Measurements from ENCODE around the gene PLCD4. TPM values are rescaled to one million over a fixed set of nuclear protein-coding genes. Genes with fewer than 3 reads are reported as not detected.

Gene PLCD4
- total RNA-seq, 2 experiments from 2014 or later, result 0.19 to 0.49 TPM

DNA sequence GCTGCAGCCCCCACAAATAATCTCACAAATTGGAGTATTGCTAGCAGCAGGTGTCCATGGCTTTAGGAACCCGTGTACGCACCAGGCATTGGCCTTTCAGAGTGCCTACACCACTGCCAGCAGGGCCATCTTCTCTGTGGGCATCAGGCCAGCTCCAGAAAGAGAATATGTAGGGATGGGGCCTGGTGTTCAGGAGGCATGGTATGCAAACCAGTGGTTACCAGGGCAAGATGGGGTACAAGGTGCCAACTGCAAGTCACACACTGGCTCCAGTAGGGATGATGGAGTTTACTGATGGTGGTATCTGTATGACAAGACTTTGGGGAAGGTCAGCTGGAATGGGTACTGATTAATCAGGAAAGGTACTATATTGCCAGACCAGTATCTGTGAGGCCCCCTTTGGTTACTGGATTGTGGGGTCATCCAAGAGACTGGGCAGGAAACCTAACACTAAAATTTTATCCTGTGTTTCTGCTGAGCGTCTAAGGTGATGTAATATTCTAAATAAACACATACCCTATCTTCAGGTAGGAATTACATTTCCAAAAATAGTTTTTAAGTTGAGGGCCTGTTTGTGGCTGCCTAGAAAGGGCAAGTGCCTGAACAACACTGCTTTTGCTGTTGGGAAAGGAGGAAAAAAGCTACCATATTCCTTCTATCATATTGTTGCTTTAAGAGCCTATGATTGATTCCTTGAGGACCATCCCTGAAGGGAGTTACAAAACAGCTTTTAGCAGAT, 30.0 kb upstream of the PLCD4 start:
- Mint-ChIP-seq H3K4me3 (no peak overlapping the region), H3K4me1 (ENCODE audit: low read depth) (peaks cover 45% of the 10 kb centered on the region), H3K27me3 (ENCODE audit: low read depth) (no peaks in the 10 kb centered on the region), H3K27ac (no peak overlapping the region), H3K36me3 (ENCODE audit: low read depth) (peaks cover 35% of the 10 kb centered on the region), H3K9me3 (no peaks in the 10 kb centered on the region)
- CTCF ChIA-PET, result interaction anchor here (0.6 to 1.2 kb wide), 2 partner anchors 20 to 64 kb away, joined by 4 read pairs; no protein-coding TSS in a partner anchor
- no peak for DNase-seq
- intact Hi-C loops (cut with micrococcal nuclease), result no loop called here

DNA sequence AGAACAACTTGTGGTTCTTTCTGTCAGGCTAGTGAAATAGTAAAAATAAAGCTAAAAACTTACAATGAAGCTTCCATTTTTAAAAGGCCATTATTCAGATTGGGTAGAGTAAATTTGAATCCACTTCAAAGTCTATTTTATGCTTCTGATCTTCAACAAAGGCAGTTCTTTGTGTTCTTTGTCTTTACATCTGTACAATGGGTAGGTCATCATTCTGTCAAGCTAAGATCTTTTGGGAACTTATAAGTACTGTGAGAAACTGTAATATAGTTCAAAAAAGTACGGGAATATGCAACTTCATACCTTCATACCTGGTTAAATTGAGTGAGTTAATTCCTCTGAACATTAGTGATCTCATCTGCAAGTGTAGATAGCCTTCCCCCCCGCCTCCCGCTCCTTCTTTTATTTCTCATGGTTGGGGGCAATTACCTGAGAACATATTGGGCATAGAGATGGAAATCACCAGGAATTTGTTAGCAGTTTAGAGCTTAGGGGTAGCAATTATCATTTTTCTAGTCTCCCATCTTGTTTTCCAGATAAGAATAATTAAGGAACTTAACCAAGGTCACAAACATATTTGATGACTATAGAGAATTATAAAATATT, 29.3 kb upstream of the PLCD4 start:
- Mint-ChIP-seq H3K9me3 (no peaks in the 10 kb centered on the region), H3K36me3 (ENCODE audit: low read depth) (peaks cover 39% of the 10 kb centered on the region), H3K27me3 (ENCODE audit: low read depth) (no peaks in the 10 kb centered on the region), H3K27ac (no peak overlapping the region), H3K4me1 (ENCODE audit: low read depth) (peaks cover 47% of the 10 kb centered on the region), H3K4me3 (no peak overlapping the region)
- intact Hi-C loops (cut with micrococcal nuclease), result no loop called here
- CTCF ChIA-PET, result interaction anchor here (0.6 to 1.2 kb wide), 2 partner anchors 20 to 63 kb away, joined by 4 read pairs; no protein-coding TSS in a partner anchor
- DNase-seq, result no peak

DNA sequence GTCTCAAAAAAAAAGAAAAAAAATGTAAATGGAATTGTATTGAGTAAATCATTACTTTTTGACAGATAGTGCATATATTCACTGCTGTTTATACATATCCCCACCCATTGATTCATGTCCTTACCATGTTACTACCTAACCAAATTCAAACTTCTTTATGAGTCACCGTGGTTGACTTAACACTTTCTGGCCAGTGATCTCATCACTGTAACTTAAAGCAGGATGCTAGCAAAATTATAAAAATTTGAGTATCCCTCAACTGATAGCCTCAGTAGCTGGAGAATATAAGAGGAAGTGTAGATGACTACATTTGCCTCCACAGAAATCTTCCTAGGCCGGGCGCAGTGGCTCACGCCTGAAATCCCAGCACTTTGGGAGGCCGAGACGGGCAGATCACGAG, 25.6 kb upstream of the PLCD4 start:
- Mint-ChIP-seq H3K4me3 (no peak overlapping the region), H3K27me3 (ENCODE audit: low read depth) (no peaks in the 10 kb centered on the region), H3K36me3 (ENCODE audit: low read depth) (peaks cover 46% of the 10 kb centered on the region), H3K4me1 (ENCODE audit: low read depth) (peaks cover 37% of the 10 kb centered on the region), H3K27ac (no peak overlapping the region), H3K9me3 (no peaks in the 10 kb centered on the region)
- CTCF ChIA-PET, result no interaction called here
- intact Hi-C loops (cut with micrococcal nuclease), result loop anchor here (1.0 to 2.0 kb wide), 2 partner anchors 14 to 77 kb away; partner anchors contain the start of genes BCS1L, CNOT9, USP37 and ZNF142
- DNase-seq, result peak; percentile 26

GRCh38 chr2:218583983-218584850, 23.5 kb upstream of the PLCD4 start:
- Mint-ChIP-seq H3K27me3 (ENCODE audit: low read depth) (no peaks in the 10 kb centered on the region), H3K9me3 (no peaks in the 10 kb centered on the region), H3K4me1 (ENCODE audit: low read depth) (peaks cover 23% of the 10 kb centered on the region), H3K4me3 (no peak overlapping the region), H3K36me3 (ENCODE audit: low read depth) (peaks cover 49% of the 10 kb centered on the region), H3K27ac (no peak overlapping the region)
- no peak for DNase-seq
- intact Hi-C loops (cut with micrococcal nuclease), result loop anchor here (2.0 kb wide), 1 partner anchor 75 kb away; the partner anchor contains the start of genes BCS1L and ZNF142
- CTCF ChIA-PET, result no interaction called here

- no peak for DNase-seq
- Mint-ChIP-seq H3K4me3 (no peak overlapping the region), H3K27me3 (ENCODE audit: low read depth) (no peaks in the 10 kb centered on the region), H3K36me3 (ENCODE audit: low read depth) (peaks cover 48% of the 10 kb centered on the region), H3K4me1 (ENCODE audit: low read depth) (peaks cover 21% of the 10 kb centered on the region), H3K9me3 (no peaks in the 10 kb centered on the region), H3K27ac (no peak overlapping the region)
- CTCF ChIA-PET, result no interaction called here
- intact Hi-C loops (cut with micrococcal nuclease), result no loop called here
These were observed 22.2 kb upstream of the PLCD4 start for GRCh38 chr2:218585541-218585940.

GRCh38 chr2:218605432-218605831, 2.3 kb upstream of the PLCD4 start:
- H3K27ac Mint-ChIP-seq, result no peak overlapping the region
- no peak overlapping the region for H3K4me3 Mint-ChIP-seq
- no peak for DNase-seq
- no peaks in the 10 kb centered on the region for H3K9me3 Mint-ChIP-seq
- H3K27me3 Mint-ChIP-seq (ENCODE audit: low read depth), result no peaks in the 10 kb centered on the region
- intact Hi-C loops (cut with micrococcal nuclease), result no loop called here
- H3K4me1 Mint-ChIP-seq (ENCODE audit: low read depth), result no peaks in the 10 kb centered on the region
- CTCF ChIA-PET, result no interaction called here
- no peaks in the 10 kb centered on the region for H3K36me3 Mint-ChIP-seq (ENCODE audit: low read depth)

DNA sequence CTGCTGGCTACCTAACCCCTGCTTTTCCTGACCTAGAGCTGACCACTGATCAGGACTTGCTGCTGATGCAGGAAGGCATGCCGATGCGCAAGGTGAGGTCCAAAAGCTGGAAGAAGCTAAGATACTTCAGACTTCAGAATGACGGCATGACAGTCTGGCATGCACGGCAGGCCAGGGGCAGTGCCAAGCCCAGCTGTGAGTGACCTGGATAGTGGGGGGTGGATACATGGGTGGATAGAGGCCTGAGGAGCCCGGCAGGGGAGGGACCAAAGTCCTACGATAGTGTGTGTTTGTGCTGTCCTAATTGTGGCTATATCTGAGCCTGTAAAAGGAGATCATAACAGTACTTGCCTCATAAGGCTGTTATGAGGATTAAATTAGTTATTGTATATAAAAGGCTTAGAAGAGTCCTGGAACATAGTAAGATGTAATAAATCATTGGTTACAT, 8.2 kb downstream of the PLCD4 start:
- no peaks in the 10 kb centered on the region for H3K9me3 Mint-ChIP-seq
- CTCF ChIA-PET, result interaction anchor here (1.5 to 1.7 kb wide), 2 partner anchors 12 to 43 kb away, joined by 3 to 4 read pairs; no protein-coding TSS in a partner anchor

DNA sequence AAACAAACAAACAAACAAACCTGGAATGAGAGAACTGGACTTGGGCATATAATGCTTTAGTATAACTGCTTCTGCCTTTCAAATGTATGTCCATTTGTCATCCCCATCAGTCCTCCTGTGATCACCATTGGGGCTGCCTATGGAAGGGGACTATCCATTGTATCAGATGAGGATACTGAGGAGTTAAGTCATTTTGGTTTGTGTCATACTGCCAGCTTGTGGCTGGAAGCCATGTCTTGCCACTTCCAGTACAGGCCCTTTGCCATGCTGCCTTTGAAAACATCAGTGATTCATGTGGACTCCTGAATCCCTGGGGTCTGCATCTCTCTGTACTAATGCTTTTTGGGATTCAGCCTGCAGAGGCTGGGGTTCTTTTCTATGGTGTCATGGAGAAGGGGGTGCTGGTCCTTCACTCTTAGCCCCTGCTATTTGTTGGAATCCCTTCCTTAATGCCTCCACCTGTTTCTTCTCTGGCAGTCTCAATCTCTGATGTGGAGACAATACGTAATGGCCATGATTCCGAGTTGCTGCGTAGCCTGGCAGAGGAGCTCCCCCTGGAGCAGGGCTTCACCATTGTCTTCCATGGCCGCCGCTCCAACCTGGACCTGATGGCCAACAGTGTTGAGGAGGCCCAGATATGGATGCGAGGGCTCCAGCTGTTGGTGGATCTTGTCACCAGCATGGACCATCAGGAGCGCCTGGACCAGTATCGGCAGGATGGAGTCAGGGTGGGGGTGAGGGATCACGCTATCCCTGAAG, 10.6 kb downstream of the PLCD4 start:
- no peaks in the 10 kb centered on the region for H3K27me3 Mint-ChIP-seq (ENCODE audit: low read depth)
- intact Hi-C loops (cut with micrococcal nuclease), result no loop called here
- H3K4me3 Mint-ChIP-seq, result no peak overlapping the region
- no peak overlapping the region for H3K27ac Mint-ChIP-seq
- H3K9me3 Mint-ChIP-seq, result no peaks in the 10 kb centered on the region
- peak; percentile 9 for DNase-seq
- no peaks in the 10 kb centered on the region for H3K4me1 Mint-ChIP-seq (ENCODE audit: low read depth)
- no peaks in the 10 kb centered on the region for H3K36me3 Mint-ChIP-seq (ENCODE audit: low read depth)
- CTCF ChIA-PET, result no interaction called here

More for the DNA sequence above, 8.2 kb downstream of the PLCD4 start:
- Mint-ChIP-seq H3K4me1 (ENCODE audit: low read depth) (no peaks in the 10 kb centered on the region), H3K27me3 (ENCODE audit: low read depth) (no peaks in the 10 kb centered on the region), H3K36me3 (ENCODE audit: low read depth) (no peaks in the 10 kb centered on the region), H3K4me3 (no peak overlapping the region), H3K27ac (no peak overlapping the region)
- intact Hi-C loops (cut with micrococcal nuclease), result no loop called here
- no peak for DNase-seq

DNA sequence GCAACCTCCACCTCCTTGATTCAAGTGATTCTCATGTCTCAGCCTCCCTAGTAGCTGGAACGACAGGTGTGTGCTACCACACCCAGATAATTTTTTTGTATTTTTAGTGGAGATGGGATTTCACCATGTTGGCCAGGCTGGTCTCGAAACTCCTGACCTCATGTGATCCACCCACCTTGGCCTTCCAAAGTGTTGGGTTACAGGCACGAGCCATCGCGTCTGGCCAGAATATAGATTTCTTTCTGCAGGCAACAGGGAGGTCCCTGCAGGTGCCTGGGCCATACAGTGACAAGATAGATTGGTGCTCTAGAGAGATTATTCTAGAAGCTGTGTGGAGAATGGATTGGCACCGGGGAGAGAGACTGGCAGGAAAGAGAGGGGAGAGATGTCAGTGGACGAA, 13.3 kb downstream of the PLCD4 start:
- Mint-ChIP-seq H3K27me3 (ENCODE audit: low read depth) (no peaks in the 10 kb centered on the region), H3K4me3 (no peak overlapping the region), H3K36me3 (ENCODE audit: low read depth) (no peaks in the 10 kb centered on the region), H3K4me1 (ENCODE audit: low read depth) (no peaks in the 10 kb centered on the region), H3K27ac (no peak overlapping the region), H3K9me3 (no peaks in the 10 kb centered on the region)
- CTCF ChIA-PET, result no interaction called here
- intact Hi-C loops (cut with micrococcal nuclease), result no loop called here
- no peak for DNase-seq

DNA sequence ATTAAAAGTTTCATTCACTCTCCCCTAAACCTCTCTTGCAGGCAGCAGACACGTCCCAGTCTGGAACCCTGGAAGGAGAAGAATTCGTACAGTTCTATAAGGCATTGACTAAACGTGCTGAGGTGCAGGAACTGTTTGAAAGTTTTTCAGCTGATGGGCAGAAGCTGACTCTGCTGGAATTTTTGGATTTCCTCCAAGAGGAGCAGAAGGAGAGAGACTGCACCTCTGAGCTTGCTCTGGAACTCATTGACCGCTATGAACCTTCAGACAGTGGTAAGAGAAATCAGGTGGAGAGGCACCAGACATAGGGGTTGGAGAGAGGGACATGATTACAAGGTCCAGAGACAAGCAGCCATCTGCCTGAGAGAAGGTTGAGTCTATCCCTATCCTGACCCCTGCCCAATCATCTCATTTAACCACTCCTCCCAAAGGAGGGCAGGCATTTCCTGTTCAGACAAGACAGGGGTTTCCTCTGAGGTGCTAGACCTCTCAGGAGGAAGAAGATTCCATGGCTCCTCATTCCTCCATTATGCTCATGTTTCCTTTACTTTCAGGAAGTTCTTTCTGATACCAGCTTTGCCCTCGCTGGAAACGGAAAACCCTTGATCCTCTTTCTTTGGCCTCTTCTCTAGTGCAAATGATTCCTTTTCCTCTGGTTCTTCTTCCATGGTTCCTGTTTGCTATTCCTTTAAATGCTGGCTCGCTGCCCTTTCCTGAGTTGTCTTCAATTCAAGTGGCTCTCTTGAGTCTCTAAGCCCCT, 15.1 kb downstream of the PLCD4 start:
- Mint-ChIP-seq H3K27me3 (ENCODE audit: low read depth) (no peaks in the 10 kb centered on the region), H3K36me3 (ENCODE audit: low read depth) (no peaks in the 10 kb centered on the region), H3K4me3 (no peak overlapping the region), H3K9me3 (no peaks in the 10 kb centered on the region), H3K27ac (no peak overlapping the region), H3K4me1 (ENCODE audit: low read depth) (no peaks in the 10 kb centered on the region)
- intact Hi-C loops (cut with micrococcal nuclease), result no loop called here
- CTCF ChIA-PET, result no interaction called here
- DNase-seq, result no peak

DNA sequence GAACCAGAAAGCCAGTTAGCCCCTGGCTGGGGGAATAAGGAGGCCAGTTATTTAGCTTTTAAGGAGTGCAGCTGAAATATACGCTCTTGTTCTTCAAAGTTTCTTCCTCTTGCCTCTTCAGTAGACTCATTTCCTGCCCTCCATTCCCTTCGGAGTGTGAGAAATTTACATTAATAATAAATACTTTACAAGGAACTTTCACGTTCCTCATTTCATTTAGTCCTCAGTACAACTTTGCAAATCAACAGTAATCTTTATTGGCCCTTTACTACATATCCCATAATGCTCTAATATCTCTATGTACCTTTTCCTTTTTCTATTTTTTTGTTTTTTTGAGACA, 15.6 kb downstream of the PLCD4 start:
- no peaks in the 10 kb centered on the region for H3K9me3 Mint-ChIP-seq
- intact Hi-C loops (cut with micrococcal nuclease), result no loop called here
- no peak overlapping the region for H3K27ac Mint-ChIP-seq
- CTCF ChIA-PET, result no interaction called here
- no peak overlapping the region for H3K4me3 Mint-ChIP-seq
- H3K36me3 Mint-ChIP-seq (ENCODE audit: low read depth), result no peaks in the 10 kb centered on the region
- no peaks in the 10 kb centered on the region for H3K27me3 Mint-ChIP-seq (ENCODE audit: low read depth)
- DNase-seq, result no peak
- no peaks in the 10 kb centered on the region for H3K4me1 Mint-ChIP-seq (ENCODE audit: low read depth)

All from activated naive CD4-positive, alpha-beta T cell treated with anti-CD3 and anti-CD28 coated beads for 36 hours (primary cell).